ENCODE data around the gene SLC25A47.
A peak's percentile ranks its signal among the peaks of the same experiment; 100 is the strongest.

Gene SLC25A47

GRCh38 chr14:100375266-100375962 lies 52.3 kb downstream of the SLC25A47 start:
- Histone ChIP-seq H3K27me3 (no peaks in the 10 kb centered on the region), H3K9me3 (no peaks in the 10 kb centered on the region), H3K4me1 (ENCODE audit: control insufficient read depth in 1 of 2, insufficient read depth in 1 of 2, low read depth in 1 of 2, low read length in 1 of 2) (peaks cover 63 to 69% of the 10 kb centered on the region in 2 experiments), H3K36me3 (no peaks in the 10 kb centered on the region), H3K27ac (peak overlapping the region; percentile 97), H3K4me3 (ENCODE audit: low read depth in 1 of 2, low read length in 1 of 2) (peak overlapping the region; percentile 91 to 92)
- no peak for TF ChIP-seq CTCF (IDR thresholded peaks at IDR 0.05)

- Histone ChIP-seq H3K4me1 (ENCODE audit: control insufficient read depth in 1 of 2, insufficient read depth in 1 of 2, low read depth in 1 of 2, low read length in 1 of 2) (peaks cover 59 to 63% of the 10 kb centered on the region in 2 experiments), H3K4me3 (ENCODE audit: low read depth in 1 of 2, low read length in 1 of 2) (peak within 1 kb of the TSS; percentile 91 to 92), H3K27ac (peak within 1 kb of the TSS; percentile 97), H3K9me3 (no peaks in the 10 kb centered on the region), H3K36me3 (peaks cover 4% of the 10 kb centered on the region), H3K27me3 (no peaks in the 10 kb centered on the region)
- TF ChIP-seq CTCF (IDR thresholded peaks at IDR 0.05), result no peak
Observed at GRCh38 chr14:100375963-100376735, 53.0 kb downstream of the SLC25A47 start, which contains the start of gene WDR25. TSS of gene WDR25 (plus strand) at chr14:100376485.

GRCh38 chr14:100376751-100377171 lies 53.6 kb downstream of the SLC25A47 start:
- Histone ChIP-seq H3K4me3 (ENCODE audit: low read depth in 1 of 2, low read length in 1 of 2) (peak overlapping the region; percentile 91 to 92), H3K4me1 (ENCODE audit: control insufficient read depth in 1 of 2, insufficient read depth in 1 of 2, low read depth in 1 of 2, low read length in 1 of 2) (peaks cover 57 to 60% of the 10 kb centered on the region in 2 experiments), H3K9me3 (no peaks in the 10 kb centered on the region), H3K36me3 (peaks cover 11% of the 10 kb centered on the region), H3K27ac (peak overlapping the region; percentile 97), H3K27me3 (no peaks in the 10 kb centered on the region)
- no peak for TF ChIP-seq CTCF (IDR thresholded peaks at IDR 0.05)
